Esophagus squamous epithelium (tissue), 4 donors: ENCODE measurements around the gene UBE2G2.

ENCODE experiments used
- CTCF ChIP-seq, 6 experiments: fragments of 450-650 bp in 4 of 6; fragments of 200-600 bp in 2 of 6; sonication (generic) in 2 of 6; IDR thresholded peaks; one replicate each; pipeline ENCODE4 v1.5.1; 2016 to 2019; ENCODE audit warnings: antibody characterized with exemption in 6 of 6, mild to moderate bottlenecking in 4 of 6, moderate library complexity in 4 of 6
- POLR2A ChIP-seq, 4 donors: fragments of 450-650 bp; IDR thresholded peaks; one replicate each; pipeline ENCODE4 v1.6.1; 2017; ENCODE audit warnings: antibody characterized with exemption in 4 of 4, mild to moderate bottlenecking in 4 of 4, moderate library complexity in 3 of 4

- no peak for TF ChIP-seq CTCF (IDR thresholded peaks at IDR 0.05)
- TF ChIP-seq POLR2A (IDR thresholded peaks at IDR 0.05): no peak
Measured at GRCh38 chr21:44764319-44765230, 37.0 kb downstream of the UBE2G2 start.
